SK-N-SH treated with all-trans-retinoic acid at 6 μM for 48 hours (cell line): ENCODE measurements around the gene PLEKHG4B.

Experiments used
- ATAC-seq: fragments of 200-7000 bp; cut with Tn5 transposase; 3 replicates; pipeline ENCODE4 v1.9.1; 2020; ENCODE audit warnings: mild to moderate bottlenecking, moderate library complexity
- ARNTL ChIP-seq: fragments of 450-650 bp; formaldehyde crosslinking; IDR thresholded peaks from 2 replicates; pipeline ENCODE4 v1.5.0; 2020; ENCODE audit warnings: low read depth, mild to moderate bottlenecking, moderate library complexity, borderline replicate concordance
- BACH2 ChIP-seq: fragments of 250-450 bp; sonication (Bioruptor Pico); IDR thresholded peaks from 2 replicates; pipeline ENCODE4 v1.9.0; 2021; ENCODE audit warnings: mild to moderate bottlenecking, borderline replicate concordance
- CREB5 ChIP-seq: fragments of 250-450 bp; sonication (Bioruptor Pico); IDR thresholded peaks from 2 replicates; pipeline ENCODE4 v1.5.1; 2020; ENCODE audit warnings: low read depth, mild to moderate bottlenecking, moderate library complexity
- CSDC2 ChIP-seq: fragments of 250-450 bp; sonication (Bioruptor Pico); IDR thresholded peaks from 2 replicates; pipeline ENCODE4 v1.5.0; 2020; ENCODE audit warnings: mild to moderate bottlenecking, moderate library complexity
- CSRNP3 ChIP-seq: fragments of 250-450 bp; sonication (Bioruptor Pico); IDR thresholded peaks from 2 replicates; pipeline ENCODE4 v1.5.1; 2021; ENCODE audit warnings: mild to moderate bottlenecking, moderate library complexity
- ESRRG ChIP-seq: fragments of 250-450 bp; sonication (Bioruptor Pico); IDR thresholded peaks from 2 replicates; pipeline ENCODE4 v1.6.1; 2021; ENCODE audit warnings: mild to moderate bottlenecking
- GLIS3 ChIP-seq: fragments of 250-450 bp; sonication (Bioruptor Pico); IDR thresholded peaks from 2 replicates; pipeline ENCODE4 v1.5.0; 2020; ENCODE audit warnings: mild to moderate bottlenecking, moderate library complexity
- ISL1 ChIP-seq: fragments of 250-450 bp; sonication (Bioruptor Pico); IDR thresholded peaks from 2 replicates; pipeline ENCODE4 v2.1.2; 2022; ENCODE audit warnings: mild to moderate bottlenecking, moderate library complexity
- PATZ1 ChIP-seq: fragments of 250-450 bp; sonication (Bioruptor Pico); IDR thresholded peaks from 2 replicates; pipeline ENCODE4 v1.8.0; 2020; ENCODE audit warnings: mild to moderate bottlenecking, moderate library complexity, borderline replicate concordance
- POU6F1 ChIP-seq: fragments of 250-450 bp; sonication (Bioruptor Pico); IDR thresholded peaks from 2 replicates; pipeline ENCODE4 v1.8.0; 2021; ENCODE audit warnings: low read depth, mild to moderate bottlenecking, moderate library complexity, borderline replicate concordance
- PPARA ChIP-seq: fragments of 250-450 bp; sonication (Bioruptor Pico); IDR thresholded peaks from 2 replicates; pipeline ENCODE4 v1.5.0; 2020; ENCODE audit warnings: mild to moderate bottlenecking, borderline replicate concordance
- RARB ChIP-seq: fragments of 250-450 bp; sonication (Bioruptor Pico); IDR thresholded peaks from 2 replicates; pipeline ENCODE4 v1.8.0; 2021; ENCODE audit warnings: mild to moderate bottlenecking, moderate library complexity
- SNAI2 ChIP-seq: fragments of 250-450 bp; sonication (Bioruptor Pico); IDR thresholded peaks from 2 replicates; pipeline ENCODE4 v1.5.0; 2020; ENCODE audit warnings: mild to moderate bottlenecking, moderate library complexity
- TCF4 ChIP-seq: fragments of 250-450 bp; sonication (Bioruptor Pico); IDR thresholded peaks from 2 replicates; pipeline ENCODE4 v1.8.0; 2021; ENCODE audit warnings: mild to moderate bottlenecking, moderate library complexity, borderline replicate concordance
- TOX ChIP-seq: fragments of 250-450 bp; sonication (Bioruptor Pico); IDR thresholded peaks from 2 replicates; pipeline ENCODE4 v1.8.0; 2021; ENCODE audit warnings: mild to moderate bottlenecking, moderate library complexity, borderline replicate concordance
- TSHZ2 ChIP-seq: fragments of 250-450 bp; sonication (Bioruptor Pico); IDR thresholded peaks from 2 replicates; pipeline ENCODE4 v1.5.0; 2020; ENCODE audit warnings: mild to moderate bottlenecking, moderate library complexity
- ZC3H10 ChIP-seq: fragments of 250-450 bp; sonication (Bioruptor Pico); IDR thresholded peaks from 2 replicates; pipeline ENCODE4 v1.5.1; 2021; ENCODE audit warnings: mild to moderate bottlenecking, moderate library complexity
- ZFP3 ChIP-seq: fragments of 250-450 bp; sonication (Bioruptor Pico); IDR thresholded peaks from 2 replicates; pipeline ENCODE4 v1.5.0; 2020; ENCODE audit warnings: mild to moderate bottlenecking, moderate library complexity
- ZFP30 ChIP-seq: fragments of 450-650 bp; formaldehyde crosslinking; IDR thresholded peaks from 2 replicates; pipeline ENCODE4 v1.5.0; 2022; ENCODE audit warnings: mild to moderate bottlenecking, moderate library complexity
- ZNF565 ChIP-seq: fragments of 450-650 bp; formaldehyde crosslinking; conservative IDR thresholded peaks from 2 replicates; pipeline ENCODE4 v1.5.0; 2020; ENCODE audit warnings: low read depth, mild to moderate bottlenecking, moderate library complexity
- ZNF70 ChIP-seq: fragments of 450-650 bp; formaldehyde crosslinking; IDR thresholded peaks from 2 replicates; pipeline ENCODE4 v1.5.0; 2020; ENCODE audit warnings: mild to moderate bottlenecking, moderate library complexity
- ZNF8 ChIP-seq: fragments of 450-650 bp; formaldehyde crosslinking; IDR thresholded peaks from 2 replicates; pipeline ENCODE4 v1.5.0; 2020; ENCODE audit warnings: mild to moderate bottlenecking, moderate library complexity

The PLEKHG4B gene

GRCh38 chr5:161803-162110 is 69.8 kb downstream of the PLEKHG4B start:
- no peak for ATAC-seq
- TF ChIP-seq ISL1 (no peak), GLIS3 (CRISPR knock-in tag) (no peak), ZNF70 (no peak), PATZ1 (CRISPR knock-in tag) (no peak), SNAI2 (no peak), CSDC2 (CRISPR knock-in tag) (no peak), RARB (CRISPR knock-in tag) (no peak), ZNF565 (CRISPR knock-in tag) (no peak), ZFP3 (CRISPR knock-in tag) (no peak), CREB5 (CRISPR knock-in tag) (no peak), TCF4 (CRISPR knock-in tag) (no peak), TOX (no peak), BACH2 (no peak), ZNF8 (CRISPR knock-in tag) (no peak), CSRNP3 (no peak), ZC3H10 (no peak), ZFP30 (CRISPR knock-in tag) (no peak)

GRCh38 chr5:162190-162564 is 70.2 kb downstream of the PLEKHG4B start:
- TF ChIP-seq CSDC2 (CRISPR knock-in tag) (no peak), TOX (no peak), ZFP3 (CRISPR knock-in tag) (no peak), ISL1 (no peak), BACH2 (no peak), PPARA (no peak), ZNF8 (CRISPR knock-in tag) (no peak)
- no peak for ATAC-seq

- no peak for ATAC-seq
- TF ChIP-seq ARNTL (no peak), BACH2 (no peak), SNAI2 (no peak), TCF4 (CRISPR knock-in tag) (no peak), ZNF70 (no peak), CSDC2 (CRISPR knock-in tag) (no peak)
Observed at GRCh38 chr5:162565-163337, 70.8 kb downstream of the PLEKHG4B start.

- TF ChIP-seq ZNF70 (no peak), CREB5 (CRISPR knock-in tag) (no peak), CSDC2 (CRISPR knock-in tag) (no peak), ZNF565 (CRISPR knock-in tag) (no peak), SNAI2 (no peak)
- no peak for ATAC-seq
Observed at GRCh38 chr5:163338-163620, 71.3 kb downstream of the PLEKHG4B start.

- ATAC-seq, result no peak
- no peak for TF ChIP-seq GLIS3 (CRISPR knock-in tag)
- no peak for TF ChIP-seq ZFP30 (CRISPR knock-in tag)
- TF ChIP-seq ESRRG, result no peak
- TF ChIP-seq CSDC2 (CRISPR knock-in tag), result no peak
- no peak for TF ChIP-seq TCF4 (CRISPR knock-in tag)
- TF ChIP-seq POU6F1 (CRISPR knock-in tag), result no peak
- TF ChIP-seq PATZ1 (CRISPR knock-in tag), result no peak
- TF ChIP-seq PPARA, result no peak
- no peak for TF ChIP-seq ISL1
- TF ChIP-seq ZNF8 (CRISPR knock-in tag), result no peak
- TF ChIP-seq TSHZ2 (CRISPR knock-in tag), result no peak
- TF ChIP-seq SNAI2, result no peak
Observed at GRCh38 chr5:163841-164240, 71.9 kb downstream of the PLEKHG4B start.
